Iris pigment epithelial cell (primary cell): ENCODE measurements around the gene MAPK9.

ENCODE experiments used
- DNase-seq: peaks from one replicate; pipeline ENCODE4 v3.0.0-alpha.2; 2011; ENCODE audit warnings: low read depth

The MAPK9 gene

GRCh38 chr5:180291943-180292831, at the start of gene MAPK9:
Gene MAPK9 (minus strand): TSS chr5:180292083. CDS start chr5:180280561, 11,522 bp downstream.
- DNase-seq, result peak; percentile 70

GRCh38 chr5:180341595-180341994, 49.7 kb upstream of the MAPK9 start:
- DNase-seq, result no peak

- no peak for DNase-seq
Observed at GRCh38 chr5:180340856-180341255, 49.0 kb upstream of the MAPK9 start.

GRCh38 chr5:180339583-180340183, 47.8 kb upstream of the MAPK9 start:
- peak; percentile 47 for DNase-seq

GRCh38 chr5:180338001-180338707, 46.3 kb upstream of the MAPK9 start:
- DNase-seq, result peak; percentile 66

GRCh38 chr5:180336234-180337020, 44.5 kb upstream of the MAPK9 start:
- DNase-seq, result no peak

- no peak for DNase-seq
Observed at GRCh38 chr5:180335614-180336233, 43.8 kb upstream of the MAPK9 start.

- DNase-seq, result no peak
Observed at GRCh38 chr5:180334751-180335613, 43.1 kb upstream of the MAPK9 start.

- DNase-seq, result no peak
Observed at GRCh38 chr5:180334176-180334575, 42.3 kb upstream of the MAPK9 start.

- DNase-seq, result peak; percentile 74
Observed at GRCh38 chr5:180333661-180334060, 41.8 kb upstream of the MAPK9 start.

- no peak for DNase-seq
Observed at GRCh38 chr5:180332861-180333260, 41.0 kb upstream of the MAPK9 start.

- no peak for DNase-seq
Observed at GRCh38 chr5:180332051-180332517, 40.2 kb upstream of the MAPK9 start.

- DNase-seq, result no peak
Observed at GRCh38 chr5:180331647-180331950, 39.7 kb upstream of the MAPK9 start.

- DNase-seq, result peak; percentile 98
Observed at GRCh38 chr5:180330810-180331646, 39.1 kb upstream of the MAPK9 start.

GRCh38 chr5:180330270-180330648, 38.4 kb upstream of the MAPK9 start:
- DNase-seq, result no peak

GRCh38 chr5:180329606-180330269, 37.9 kb upstream of the MAPK9 start:
- no peak for DNase-seq

GRCh38 chr5:180329138-180329435, 37.2 kb upstream of the MAPK9 start:
- DNase-seq, result no peak

- DNase-seq, result peak; percentile 67
Observed at GRCh38 chr5:180328296-180329137, 36.6 kb upstream of the MAPK9 start.
